HL-60 (cell line): Measurements from ENCODE around the gene HEATR1.

Experiments
- GABPA ChIP-seq: IDR thresholded peaks from 2 replicates; pipeline ENCODE4 v1.6.1; 2012; ENCODE audit warnings: low read depth
- POLR2AphosphoS5 ChIP-seq: IDR thresholded peaks from 2 replicates; pipeline ENCODE4 v1.6.1; 2012; ENCODE audit warnings: low read depth
- SPI1 ChIP-seq: IDR thresholded peaks from 2 replicates; pipeline ENCODE4 v1.6.1; 2012; ENCODE audit warnings: low read depth, mild to moderate bottlenecking, borderline replicate concordance
- TF ChIP-seq, protein P1 (sequence below): IDR thresholded peaks from one replicate; pipeline ENCODE4 v1.5.1; 2011; ENCODE audit warnings: low read length, control low read depth, inconsistent platforms; ENCODE audit not compliant: insufficient read depth
- TF ChIP-seq, protein P2 (sequence below): IDR thresholded peaks from 2 replicates; pipeline ENCODE4 v1.6.1; 2012; ENCODE audit warnings: low read depth; ENCODE audit not compliant: insufficient replicate concordance

DNA sequence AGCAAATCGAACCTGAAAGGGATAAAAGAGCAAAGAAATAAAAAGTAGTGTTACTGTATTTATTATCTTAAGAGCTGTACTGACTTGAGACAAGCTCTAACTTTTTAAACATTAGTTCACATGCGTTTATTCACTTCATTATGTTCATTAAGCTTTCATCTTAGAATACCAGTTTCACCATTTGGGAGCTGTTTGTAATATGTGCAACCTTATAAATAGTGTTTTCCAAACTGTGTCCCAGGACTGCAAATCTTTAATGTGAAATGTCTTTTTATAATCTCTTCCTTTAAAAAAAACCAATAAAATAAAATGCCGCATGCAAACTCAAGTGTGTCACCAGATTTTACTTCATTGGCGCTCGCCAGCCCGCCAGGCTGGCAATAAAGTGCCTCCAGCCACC lies 52.2 kb downstream of the HEATR1 start:
- TF ChIP-seq POLR2AphosphoS5 = no peak
- TF ChIP-seq, protein P1, sequence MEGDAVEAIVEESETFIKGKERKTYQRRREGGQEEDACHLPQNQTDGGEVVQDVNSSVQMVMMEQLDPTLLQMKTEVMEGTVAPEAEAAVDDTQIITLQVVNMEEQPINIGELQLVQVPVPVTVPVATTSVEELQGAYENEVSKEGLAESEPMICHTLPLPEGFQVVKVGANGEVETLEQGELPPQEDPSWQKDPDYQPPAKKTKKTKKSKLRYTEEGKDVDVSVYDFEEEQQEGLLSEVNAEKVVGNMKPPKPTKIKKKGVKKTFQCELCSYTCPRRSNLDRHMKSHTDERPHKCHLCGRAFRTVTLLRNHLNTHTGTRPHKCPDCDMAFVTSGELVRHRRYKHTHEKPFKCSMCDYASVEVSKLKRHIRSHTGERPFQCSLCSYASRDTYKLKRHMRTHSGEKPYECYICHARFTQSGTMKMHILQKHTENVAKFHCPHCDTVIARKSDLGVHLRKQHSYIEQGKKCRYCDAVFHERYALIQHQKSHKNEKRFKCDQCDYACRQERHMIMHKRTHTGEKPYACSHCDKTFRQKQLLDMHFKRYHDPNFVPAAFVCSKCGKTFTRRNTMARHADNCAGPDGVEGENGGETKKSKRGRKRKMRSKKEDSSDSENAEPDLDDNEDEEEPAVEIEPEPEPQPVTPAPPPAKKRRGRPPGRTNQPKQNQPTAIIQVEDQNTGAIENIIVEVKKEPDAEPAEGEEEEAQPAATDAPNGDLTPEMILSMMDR = no peak
- TF ChIP-seq, protein P2, sequence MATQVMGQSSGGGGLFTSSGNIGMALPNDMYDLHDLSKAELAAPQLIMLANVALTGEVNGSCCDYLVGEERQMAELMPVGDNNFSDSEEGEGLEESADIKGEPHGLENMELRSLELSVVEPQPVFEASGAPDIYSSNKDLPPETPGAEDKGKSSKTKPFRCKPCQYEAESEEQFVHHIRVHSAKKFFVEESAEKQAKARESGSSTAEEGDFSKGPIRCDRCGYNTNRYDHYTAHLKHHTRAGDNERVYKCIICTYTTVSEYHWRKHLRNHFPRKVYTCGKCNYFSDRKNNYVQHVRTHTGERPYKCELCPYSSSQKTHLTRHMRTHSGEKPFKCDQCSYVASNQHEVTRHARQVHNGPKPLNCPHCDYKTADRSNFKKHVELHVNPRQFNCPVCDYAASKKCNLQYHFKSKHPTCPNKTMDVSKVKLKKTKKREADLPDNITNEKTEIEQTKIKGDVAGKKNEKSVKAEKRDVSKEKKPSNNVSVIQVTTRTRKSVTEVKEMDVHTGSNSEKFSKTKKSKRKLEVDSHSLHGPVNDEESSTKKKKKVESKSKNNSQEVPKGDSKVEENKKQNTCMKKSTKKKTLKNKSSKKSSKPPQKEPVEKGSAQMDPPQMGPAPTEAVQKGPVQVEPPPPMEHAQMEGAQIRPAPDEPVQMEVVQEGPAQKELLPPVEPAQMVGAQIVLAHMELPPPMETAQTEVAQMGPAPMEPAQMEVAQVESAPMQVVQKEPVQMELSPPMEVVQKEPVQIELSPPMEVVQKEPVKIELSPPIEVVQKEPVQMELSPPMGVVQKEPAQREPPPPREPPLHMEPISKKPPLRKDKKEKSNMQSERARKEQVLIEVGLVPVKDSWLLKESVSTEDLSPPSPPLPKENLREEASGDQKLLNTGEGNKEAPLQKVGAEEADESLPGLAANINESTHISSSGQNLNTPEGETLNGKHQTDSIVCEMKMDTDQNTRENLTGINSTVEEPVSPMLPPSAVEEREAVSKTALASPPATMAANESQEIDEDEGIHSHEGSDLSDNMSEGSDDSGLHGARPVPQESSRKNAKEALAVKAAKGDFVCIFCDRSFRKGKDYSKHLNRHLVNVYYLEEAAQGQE = no peak
- TF ChIP-seq GABPA = no peak
- TF ChIP-seq SPI1 = no peak
